Measurements from ENCODE around the gene TDRKH.

TDRKH gene, protein sequence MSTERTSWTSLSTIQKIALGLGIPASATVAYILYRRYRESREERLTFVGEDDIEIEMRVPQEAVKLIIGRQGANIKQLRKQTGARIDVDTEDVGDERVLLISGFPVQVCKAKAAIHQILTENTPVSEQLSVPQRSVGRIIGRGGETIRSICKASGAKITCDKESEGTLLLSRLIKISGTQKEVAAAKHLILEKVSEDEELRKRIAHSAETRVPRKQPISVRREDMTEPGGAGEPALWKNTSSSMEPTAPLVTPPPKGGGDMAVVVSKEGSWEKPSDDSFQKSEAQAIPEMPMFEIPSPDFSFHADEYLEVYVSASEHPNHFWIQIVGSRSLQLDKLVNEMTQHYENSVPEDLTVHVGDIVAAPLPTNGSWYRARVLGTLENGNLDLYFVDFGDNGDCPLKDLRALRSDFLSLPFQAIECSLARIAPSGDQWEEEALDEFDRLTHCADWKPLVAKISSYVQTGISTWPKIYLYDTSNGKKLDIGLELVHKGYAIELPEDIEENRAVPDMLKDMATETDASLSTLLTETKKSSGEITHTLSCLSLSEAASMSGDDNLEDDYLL

DNA sequence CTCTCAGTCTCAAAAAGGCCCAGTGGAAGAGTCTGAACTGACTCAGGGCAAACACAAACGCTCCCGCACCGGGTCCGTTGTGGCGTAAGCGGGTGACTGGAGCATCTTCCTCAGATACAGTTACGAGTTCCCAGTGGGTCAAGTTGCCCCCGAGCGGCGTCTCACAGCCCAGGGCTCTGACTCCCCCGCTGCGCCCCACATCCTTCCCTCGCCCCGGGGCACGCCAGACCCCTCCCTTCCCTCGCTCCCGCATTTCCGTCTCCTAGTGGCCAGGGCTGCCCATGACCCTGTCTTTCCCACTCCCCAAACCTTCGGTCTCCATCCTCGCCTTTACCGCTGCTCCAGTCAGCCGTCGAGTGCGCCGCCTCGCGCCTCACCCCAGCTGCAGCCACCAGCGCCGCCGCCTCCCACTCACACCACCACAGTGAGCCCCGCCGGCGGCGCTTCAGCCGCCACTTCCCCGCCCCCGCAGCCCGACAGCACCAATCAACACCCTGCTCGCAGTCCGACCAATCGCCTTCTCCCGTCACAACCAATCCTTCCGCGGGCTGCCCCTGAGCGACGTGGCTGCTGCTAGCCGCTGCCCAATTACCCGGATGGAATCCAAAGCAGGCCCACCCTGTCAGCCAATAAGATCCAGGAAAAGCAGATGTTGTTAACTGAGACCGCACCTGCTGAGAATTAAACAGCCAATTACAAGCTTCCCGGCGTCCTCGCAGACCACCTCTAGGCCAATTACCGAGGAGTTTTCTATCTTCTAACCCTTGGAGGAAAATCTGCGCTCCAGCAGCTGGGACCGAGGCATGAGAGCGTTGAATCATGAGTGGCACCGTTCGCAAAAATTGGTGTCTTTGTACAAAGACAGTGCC is at the start of gene TDRKH:
TDRKH (minus strand) TSS at position 430 of the 869 bp plus-strand sequence. CDS start 7,478 bp downstream, outside the sequence.
- FAIRE-seq = peak; percentile 99

DNA sequence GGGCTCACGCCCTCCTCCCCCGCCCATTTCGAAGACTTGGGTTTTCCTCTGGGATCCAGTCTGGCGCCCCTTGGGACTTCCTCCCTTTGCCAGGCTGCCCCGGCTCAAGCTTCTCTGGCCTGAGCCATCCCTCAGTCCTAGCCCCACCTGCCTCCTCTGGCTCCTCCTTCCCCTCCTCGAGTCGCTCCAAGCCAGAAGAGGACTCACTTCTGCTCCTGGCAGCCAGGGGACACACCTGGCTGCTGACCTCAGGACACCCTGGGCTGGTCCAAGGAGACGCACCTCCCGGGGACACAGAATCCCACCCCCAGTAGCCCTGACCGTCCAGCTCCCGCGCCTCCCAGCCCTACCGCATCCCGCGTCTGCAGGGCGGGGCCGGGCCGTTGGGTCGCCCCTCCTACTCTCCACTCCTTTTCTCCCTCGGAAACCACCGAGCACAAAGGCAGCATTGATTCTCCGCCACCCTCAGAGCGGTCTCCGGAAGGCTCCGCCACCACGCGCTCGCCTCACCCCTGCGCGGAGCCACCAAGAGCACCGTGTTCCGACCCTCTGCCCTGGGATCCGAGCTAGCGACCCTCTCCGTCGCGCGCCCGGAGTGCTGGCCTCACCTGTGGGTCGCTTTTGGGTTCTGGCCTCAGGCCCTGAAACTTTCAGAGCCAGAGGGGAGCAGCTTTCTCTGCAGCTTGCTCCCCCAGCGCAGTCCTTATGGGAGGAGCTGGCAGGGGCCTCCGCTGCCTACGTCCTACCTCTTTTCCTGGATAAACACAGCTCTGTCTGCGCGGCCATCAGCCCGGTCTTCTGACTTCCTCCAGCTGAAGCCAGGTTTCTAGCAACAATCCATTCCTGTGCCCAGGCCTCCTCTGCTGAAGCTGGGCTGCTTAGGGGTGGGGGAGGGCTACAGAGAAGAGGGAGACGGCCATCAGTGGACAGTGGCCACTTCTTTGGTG is 49.4 kb upstream of the TDRKH start, which contains the start of gene C2CD4D:
C2CD4D (minus strand) TSS at position 364 of the 947 bp plus-strand sequence. CDS start 831 bp downstream, outside the sequence.
- no peak for FAIRE-seq

GRCh38 chr1:151839082-151839412 is 48.7 kb upstream of the TDRKH start:
- no peak for FAIRE-seq

- no peak for FAIRE-seq
These were observed 48.2 kb upstream of the TDRKH start for GRCh38 chr1:151838222-151839081.

DNA sequence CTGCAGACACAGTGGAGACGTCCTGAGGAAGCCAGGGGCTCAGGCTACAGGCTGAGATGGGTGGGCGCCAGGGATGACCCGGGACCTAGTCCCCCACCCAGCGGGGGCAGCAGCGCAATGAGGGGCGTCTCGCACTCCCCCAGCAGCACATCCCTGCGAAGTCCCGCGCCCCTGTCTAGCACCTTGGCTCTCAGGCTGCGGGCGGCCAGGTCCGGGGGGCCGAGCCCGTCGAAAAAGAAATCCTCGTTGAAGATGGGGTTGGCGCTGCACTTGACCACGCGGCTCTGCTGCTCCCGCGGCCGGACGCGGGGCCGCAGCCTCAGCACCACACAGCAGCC is 47.6 kb upstream of the TDRKH start:
- no peak for FAIRE-seq

DNA sequence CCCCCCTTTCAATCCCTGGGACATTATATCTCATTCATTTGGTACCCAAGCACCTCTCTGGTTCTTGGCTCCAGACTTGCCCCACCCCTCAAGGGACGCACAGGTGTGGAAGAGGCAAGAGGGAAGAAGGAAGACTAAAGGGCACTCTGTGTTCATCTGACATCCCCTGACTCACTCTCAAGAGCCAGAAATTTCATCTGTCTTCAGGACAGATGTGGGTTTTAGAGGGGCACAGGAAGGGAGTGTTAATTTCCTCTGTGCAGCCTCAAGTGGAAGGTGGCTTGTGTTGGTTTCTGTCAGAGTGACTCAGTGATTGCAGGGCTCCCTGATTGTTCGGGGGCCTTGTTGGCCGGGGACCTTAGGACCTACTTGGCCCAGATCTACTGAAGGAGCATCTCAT is 46.9 kb upstream of the TDRKH start:
- no peak for FAIRE-seq

DNA sequence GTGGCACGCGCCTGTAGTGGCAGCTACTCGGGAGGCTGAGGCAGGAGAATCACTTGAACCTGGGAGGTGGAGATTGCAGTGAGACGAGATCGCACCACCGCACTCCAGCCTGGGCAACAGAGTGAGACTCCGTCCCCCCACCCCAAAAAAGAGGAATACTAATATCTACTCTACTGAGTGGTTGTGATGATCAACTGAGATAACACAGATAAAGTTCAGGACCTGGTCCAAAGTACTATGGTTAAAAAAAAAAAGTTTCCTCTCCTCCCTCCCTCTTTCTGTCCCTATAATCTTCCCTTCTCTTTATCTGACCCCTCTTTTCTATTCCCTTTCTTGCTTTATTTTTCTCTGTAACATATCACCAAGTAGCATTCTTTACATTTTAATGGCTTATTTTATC is 45.3 kb upstream of the TDRKH start:
- no peak for FAIRE-seq

DNA sequence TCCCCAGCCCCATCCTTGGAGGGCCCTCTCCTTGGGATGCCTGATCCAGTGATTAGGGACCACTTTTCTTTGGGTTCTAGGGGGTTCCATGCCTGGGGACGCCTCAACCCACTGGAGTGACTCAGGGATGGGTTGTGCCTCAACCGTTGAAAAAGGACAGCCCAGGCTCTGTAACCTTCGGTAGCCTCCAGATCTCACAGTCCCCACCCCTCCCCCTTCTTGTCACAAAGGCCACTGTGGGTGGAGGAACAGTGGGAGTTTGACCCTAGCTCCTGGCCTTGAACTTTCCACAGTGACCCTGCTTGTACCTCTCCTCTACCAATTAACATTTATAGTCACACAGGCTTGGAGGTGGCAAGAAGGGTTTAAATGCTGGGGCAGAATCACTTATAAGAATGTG is 43.9 kb upstream of the TDRKH start:
- FAIRE-seq = no peak

DNA sequence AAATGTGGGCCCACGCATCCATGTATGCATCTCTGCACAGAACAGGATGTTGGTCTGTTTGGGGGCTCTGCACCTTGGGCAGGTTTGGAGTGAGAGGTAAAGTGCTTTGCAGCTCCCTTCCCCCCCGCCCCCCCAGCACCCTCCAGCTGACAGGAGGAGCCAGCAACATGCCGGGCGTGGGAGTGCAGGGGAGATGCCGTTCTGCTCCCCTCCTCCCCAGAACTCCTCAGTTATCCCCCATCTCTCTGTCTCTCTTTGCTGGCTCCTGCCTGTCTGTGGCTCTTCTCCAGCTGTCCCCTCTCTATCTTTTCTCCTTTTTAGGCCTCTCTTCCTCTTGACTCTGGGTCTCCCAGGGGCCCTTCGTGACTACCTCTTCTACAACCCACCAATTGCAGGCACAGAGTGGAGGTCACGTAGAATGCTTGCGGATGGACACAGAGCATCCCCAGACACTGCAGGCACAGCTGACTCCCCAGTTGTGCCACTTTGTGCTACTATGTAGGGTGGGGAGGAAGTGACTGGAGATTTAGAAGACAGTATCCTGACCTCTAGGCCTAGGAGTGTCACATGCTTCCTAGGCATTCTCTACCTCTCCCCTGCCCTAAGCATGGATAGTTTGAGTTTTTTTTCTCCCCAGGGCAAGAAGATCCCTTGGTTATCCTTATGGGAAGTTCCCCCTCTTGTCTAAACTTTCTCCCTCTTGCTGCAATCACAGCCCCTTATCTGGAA is 43.0 kb upstream of the TDRKH start:
- no peak for FAIRE-seq

DNA sequence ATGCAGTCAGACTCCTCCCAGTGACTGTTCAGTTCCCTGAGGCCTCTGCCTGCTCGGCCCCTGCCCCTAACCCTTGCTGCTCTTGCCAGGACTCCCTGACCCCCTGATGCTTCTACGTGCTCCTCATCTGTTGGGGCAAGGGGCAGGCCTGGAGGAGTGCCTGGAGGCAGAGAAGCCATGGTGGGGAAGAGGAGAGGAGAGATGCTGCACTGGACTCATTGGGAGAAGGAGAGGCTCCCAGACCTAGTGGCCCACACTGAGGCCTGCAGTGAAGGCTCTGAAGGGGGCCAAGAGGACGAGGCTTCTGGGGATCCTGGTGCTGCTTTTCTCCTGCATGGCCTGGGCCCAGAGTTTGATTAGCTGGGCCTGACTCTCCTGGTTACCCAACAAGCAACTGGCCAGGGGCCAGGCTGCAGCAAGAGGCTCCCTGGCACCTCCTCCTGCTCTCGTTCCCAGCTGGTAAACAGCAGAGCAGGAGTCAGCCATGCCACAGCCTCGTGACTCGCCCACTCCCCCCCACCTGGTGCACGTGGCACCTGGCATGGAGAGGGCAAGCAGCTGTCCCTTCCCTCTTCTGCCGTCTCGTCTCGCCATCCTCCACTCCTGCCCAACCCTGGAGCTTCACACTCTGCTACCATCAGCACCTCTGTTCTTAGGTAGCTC is 42.1 kb upstream of the TDRKH start:
- no peak for FAIRE-seq

- FAIRE-seq = no peak
These were observed 41.3 kb upstream of the TDRKH start, which contains the start of gene RORC for GRCh38 chr1:151831605-151832004. TSS of gene RORC (minus strand) at chr1:151831802. CDS start at chr1:151831764, 38 bp downstream.

- no peak for FAIRE-seq
These were observed 40.9 kb upstream of the TDRKH start for GRCh38 chr1:151831256-151831591.

- no peak for FAIRE-seq
These were observed 39.8 kb upstream of the TDRKH start for GRCh38 chr1:151830055-151830454.

DNA sequence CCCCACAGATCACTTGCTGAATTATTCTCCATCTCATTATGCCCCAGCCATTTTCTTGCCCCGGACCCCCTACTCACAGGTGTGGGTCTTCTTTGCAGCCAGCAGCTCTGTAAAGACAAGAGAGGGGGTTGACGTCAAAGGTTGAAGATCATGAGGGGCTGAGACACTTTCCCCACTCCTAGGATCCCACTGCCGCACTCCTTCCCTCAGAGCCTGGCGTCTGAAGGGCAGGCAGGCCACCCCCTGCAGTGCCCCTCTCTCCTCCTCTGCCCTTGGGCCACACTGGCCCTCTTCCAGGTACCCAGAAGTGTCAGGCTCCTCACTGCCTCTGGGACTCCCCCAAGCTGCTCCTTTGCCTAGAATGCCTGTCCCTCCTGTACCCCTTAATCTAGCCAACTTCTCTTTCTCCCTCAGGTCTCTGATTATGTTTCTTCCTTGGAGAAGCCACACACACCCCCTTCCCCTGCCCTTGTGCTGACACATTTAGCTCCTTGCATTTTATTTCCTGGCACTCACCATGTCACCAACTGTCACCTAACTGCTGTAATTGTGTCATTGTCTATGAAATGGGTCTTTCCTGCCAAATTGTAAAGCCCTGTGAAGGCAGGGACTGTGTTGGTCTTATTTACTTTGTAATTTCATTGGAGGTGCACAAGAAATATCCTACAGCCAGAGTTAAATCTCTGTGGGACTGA is 39.2 kb upstream of the TDRKH start:
- FAIRE-seq = no peak

DNA sequence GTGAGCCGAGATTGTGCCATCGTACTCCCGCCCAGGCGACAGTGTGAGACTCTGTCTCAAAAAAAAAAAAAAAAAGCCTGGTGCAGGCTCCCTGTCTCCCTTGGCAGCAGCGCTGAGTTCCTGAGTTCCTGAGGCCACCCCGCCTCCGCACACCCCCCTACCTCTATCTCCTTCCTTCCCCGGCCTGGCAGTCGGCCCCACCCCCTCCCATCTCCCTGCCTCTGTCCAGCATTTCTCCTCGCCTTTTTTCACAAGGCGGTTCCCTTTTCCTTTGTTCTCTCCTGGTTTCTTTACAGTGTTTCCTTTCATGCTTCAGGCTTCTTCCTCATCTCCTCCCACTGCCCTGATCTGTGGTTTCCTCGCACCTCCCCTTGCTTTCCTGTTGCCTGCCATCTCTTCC is 38.6 kb upstream of the TDRKH start:
- FAIRE-seq = no peak

GRCh38 chr1:151827853-151828252 is 37.6 kb upstream of the TDRKH start:
- no peak for FAIRE-seq

DNA sequence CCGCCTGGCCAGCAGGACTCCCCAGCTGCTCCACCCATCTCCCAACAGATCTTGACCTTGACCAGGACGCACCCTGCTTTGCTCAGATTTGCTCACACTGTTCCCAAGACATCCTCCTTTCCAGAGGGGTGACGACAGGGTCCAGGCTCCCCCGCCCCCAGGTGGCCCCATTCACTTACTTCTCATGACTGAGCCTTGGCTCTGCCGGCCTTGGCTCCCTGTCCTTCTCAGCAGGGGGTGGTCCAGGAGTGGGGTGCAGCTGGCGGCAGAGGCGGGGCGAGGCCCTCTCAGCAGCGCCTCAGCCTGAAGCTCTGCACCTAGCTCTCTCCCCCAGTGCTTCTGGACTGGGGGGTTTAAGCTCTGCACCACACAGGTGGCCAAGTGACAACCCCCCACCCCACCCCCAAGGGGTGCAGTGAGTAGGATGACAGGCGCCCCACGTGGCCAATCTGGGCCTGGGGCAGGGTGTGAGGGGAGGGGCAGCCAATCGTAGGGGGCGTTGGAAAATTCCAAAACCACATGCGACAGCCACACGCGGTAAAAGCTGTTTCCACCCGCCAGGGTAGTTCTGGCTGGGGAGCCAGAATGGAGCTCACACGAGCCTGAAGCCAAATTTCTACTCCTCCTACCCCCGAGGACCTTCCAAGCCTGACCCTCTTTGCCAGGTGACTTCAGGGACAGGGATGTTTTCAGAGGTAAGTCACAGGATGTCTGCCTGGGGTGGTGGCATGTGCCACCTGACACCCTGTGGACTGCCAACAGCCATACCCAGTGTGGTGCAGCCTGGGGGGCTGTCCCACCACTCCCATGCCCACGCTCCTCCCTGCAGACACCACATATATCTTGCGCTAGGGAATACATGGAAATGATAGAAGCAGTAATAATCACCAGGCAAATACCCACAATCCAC is 35.7 kb upstream of the TDRKH start:
- FAIRE-seq = no peak

DNA sequence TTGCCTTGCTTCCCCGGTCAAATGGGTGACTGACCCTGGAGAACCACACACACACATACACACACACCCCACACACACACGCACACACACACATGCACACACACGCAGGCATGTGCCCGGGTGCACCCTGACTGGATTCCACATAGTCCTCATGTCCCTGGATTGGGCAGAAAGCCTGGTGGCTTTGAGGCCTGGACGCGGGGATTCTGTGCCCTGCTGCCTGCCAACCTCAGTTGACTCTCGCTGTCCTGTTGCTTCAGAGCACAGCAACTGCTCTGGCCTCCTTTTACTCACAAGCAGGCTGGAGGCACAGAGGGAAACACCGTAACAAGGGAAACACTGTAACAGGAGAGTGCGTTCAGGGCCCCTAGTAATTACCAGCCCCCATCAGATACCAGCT is 34.9 kb upstream of the TDRKH start:
- FAIRE-seq = no peak

All from endometrium (tissue), 2 donors.